GM20431 (cell line): ENCODE results near the gene SEC24C.
"Not testable (repeated sequence)": the region's sequence is repeated elsewhere in the genome, so short reads cannot be mapped to it uniquely, and the experiment has no call there.

Experiments used
- in situ Hi-C: fragments of 300-500 bp; cut with MseI, MboI; formaldehyde crosslinking; loops from one replicate; pipeline ENCODE4 v1.15.0; 2020; ENCODE audit warnings: low sequenced_read_pairs; ENCODE audit not compliant: unreplicated experiment

Gene SEC24C

DNA sequence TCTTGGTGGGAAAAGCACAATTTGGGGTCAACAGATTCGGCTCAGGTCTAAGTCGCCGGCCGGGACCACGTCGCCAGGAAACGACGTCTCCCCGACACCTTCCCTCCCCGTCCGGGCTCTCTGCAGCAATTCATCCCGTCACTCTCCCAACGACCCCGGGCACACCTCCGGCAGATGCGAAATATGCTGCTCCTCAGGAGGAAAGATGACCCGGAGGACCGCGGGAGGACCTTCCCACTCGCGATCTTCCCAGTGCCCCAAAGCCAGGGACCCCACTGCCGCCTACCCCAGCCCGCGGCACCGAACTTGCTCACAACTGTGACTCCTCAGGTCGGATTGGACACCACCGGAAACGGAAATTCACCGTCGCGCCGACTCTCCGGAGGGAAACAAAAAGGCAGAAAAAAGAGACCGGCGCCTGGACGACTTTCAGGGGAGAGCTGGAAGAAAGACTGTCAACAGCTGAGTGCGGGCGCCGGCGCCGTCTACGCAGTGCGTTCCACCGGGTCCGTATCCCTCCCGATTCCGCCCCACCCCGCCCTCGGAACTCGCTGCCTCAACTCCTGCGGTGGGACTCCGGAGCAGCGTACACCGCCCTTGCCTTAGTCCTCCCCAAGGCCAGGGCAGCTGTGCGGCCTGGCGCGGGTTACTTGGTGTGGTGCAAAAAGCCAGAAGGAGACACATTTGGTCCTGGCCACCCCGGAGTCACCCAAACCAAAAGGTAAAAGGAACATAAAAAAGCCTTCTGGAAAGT is 13.8 kb upstream of the SEC24C start:
- in situ Hi-C loops = no loop called here

DNA sequence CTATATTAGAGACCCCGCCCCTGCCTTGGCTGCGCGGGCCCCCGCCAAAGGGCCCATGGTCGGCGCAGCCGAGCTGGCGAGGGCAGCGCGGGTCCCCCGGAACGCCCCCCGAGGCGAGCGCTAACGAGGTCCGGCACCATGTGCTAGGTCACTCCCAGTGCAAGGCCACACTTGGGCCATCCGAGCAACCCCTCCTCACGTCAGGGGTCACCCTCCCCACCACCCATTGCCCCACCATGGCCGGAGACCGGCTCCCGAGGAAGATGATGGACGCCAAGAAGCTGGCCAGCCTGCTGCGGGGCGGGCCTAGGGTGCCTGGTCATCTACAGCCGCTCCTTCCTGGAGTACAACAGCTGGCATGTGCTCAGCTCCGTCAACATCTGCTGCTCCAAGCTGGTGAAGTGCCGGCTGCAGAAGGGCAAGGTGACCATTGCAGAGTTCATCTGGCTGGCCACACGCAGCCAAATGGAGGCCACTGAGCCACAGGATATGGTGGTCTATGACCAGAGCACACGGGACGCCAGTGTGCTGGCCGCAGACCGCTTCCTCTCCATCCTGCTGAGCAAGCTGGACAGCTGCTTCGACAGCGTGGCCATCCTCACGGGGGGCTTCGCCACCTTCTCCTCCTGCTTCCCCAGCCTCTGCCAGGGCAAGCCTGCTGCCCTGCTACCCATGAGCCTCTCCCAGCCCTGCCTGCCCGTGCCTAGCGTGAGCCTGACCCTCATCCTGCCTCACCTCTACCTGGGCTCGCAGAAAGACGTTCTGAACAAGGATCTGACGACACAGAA is 12.4 kb upstream of the SEC24C start:
- in situ Hi-C loops = no loop called here

DNA sequence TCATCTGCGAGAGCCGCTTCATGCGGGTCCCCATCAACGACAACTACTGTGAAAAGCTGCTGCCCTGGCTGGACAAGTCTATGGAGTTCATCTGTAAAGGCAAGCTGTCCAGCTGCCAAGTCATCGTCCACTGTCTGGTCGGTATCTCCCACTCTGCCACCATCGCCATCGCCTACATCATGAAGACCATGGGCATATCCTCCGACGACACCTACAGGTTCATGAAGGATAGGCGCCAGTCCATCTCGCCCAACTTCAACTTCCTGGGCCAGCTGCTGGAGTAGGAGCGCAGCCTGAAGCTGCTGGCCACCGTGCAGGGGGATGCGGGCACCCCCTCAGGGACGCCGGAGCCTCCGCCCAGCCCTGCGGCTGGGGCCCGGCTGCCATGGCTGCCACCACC is 11.7 kb upstream of the SEC24C start:
- in situ Hi-C loops = no loop called here

DNA sequence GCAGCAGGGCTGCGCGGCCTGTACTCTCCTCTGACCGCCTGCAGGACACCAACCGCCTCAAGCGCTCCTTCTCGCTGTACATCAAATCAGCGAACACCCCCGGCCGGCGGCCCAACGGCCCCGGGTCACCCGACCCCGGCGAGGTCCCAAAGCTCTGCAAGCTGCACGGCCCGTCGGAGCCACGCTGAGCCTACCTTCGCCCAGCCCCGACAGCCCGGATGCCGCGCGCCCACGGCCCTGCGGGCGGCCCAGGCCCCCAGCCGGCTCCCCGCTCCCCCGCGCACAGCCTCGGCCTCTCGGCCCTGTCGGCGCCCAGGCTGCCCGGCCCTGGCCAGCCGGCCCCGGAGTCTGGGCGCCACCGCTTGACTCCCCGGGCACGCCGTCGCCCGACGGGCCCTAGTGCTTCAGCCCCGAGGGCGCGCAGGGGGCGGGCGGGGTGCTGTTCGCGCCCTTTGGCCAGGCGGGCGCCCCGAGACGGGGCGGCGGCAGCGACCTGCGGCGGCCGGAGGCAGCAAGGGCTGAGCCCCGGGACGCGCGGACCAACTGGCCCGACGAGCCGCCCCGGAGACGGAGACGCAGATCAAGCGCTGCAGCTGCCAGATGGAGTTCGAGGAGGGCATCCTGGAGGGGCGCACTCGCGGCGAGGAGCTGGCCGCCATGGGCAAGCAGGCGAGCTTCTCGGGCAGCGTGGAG is 11.1 kb upstream of the SEC24C start:
- in situ Hi-C loops = no loop called here

DNA sequence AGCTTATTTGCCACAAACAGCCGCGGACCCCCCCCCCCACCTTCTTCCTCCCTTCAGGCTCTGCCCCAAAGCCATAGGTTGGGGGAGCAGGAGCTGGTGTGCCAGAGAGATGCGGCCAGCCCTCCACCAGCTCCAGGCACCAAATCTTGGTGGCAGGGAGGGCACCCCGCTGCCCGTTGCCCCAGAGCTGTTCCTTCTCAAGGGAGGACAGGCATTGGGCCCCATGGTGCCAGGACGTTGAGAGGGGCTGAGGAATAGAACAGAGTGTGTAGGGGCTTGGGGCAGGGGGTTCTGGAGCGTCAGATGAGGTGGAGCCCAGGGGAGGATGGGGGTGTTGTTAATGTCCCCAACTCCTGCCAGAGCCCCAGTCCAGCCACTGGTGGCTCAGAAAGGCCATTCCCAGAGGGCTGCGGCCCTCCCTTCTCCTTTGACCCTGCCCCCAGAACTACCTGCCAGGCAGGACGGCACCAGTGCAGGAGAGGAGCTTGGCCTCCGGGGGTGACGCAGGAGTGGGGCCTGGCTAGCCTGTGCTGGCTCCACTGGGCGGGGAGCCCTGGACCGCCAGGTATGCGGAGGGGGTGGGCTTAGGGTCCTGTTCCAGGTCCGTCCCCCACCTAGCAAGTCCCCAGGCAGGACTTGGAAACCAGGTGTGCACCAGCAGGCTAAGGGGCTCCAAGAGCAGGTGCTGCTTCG is 10.0 kb upstream of the SEC24C start:
- in situ Hi-C loops = no loop called here

DNA sequence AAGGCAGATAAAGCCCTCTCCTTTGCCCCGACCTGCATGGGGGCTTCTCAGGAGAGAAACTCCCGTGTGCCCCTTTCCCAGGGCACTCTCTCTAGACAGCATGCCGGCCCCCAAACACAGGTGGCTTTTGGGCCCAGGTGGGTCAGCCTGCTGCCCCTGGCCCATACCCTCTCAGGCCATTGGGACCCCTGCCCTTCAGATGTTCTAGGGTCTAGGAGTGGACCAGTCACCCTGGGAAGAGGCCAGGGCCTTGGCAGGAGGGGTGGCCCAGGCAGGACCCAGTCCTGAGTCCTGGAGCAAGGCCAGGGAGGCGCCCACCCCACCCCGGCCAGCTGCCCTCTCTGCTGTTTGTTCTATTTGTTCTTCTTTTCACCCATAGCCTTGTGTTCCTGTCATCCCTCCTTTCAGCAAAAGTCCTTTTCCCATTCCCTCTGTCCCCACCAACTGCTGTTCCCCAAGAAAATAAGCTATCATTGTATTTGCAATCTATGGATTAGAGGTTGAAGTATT is 9.3 kb upstream of the SEC24C start:
- in situ Hi-C loops = no loop called here

DNA sequence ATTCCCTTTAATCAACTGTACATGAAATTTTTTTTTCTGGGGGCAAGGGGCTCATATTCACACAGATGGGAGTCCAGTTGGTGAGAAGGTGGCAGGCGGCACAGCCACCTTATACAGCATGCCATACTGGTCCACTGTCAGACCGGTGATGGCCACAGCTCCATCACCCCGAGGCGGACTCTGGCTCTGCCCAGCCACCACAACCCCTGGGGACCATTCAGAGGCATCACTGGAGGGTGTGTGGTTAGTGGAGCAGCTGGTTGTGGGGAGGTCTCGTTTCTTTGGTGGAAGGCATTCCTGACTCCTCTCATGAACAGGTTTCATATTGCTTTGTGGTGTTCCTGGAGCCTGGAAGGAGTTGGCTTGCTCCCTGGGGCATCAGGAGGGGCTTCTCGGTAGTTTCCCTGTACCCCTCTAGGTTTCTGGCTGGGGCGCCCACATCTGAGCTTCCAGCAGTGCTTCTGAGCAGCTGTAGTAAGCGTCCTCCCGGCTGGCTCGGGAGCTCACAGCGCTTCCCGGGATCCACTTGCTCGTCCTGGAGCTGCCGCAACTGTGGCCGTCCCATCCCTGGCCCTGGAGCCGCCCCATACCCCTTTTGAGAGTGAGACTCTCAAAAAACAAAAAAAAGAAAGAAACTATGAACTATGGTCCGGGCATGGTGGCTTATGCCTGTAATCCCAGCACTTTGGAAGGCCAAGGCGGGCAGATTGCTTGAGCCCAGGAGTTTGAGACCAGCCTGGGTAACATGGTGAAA is 3.5 kb upstream of the SEC24C start:
- in situ Hi-C loops = not testable (repeated sequence)

DNA sequence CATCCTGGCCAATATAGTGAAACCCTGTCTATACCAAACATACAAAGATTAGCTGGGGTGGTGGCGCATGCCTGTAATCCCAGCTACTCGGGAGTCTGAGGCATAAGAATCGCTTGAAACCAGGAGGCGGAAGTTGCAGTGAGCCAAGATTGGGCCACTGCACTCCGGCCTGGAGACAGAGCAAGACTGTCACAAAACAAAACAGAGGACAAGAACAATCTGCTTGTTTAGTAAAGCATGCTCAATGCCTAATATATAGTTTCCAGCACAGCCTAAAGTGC is 1.8 kb upstream of the SEC24C start:
- in situ Hi-C loops = no loop called here

DNA sequence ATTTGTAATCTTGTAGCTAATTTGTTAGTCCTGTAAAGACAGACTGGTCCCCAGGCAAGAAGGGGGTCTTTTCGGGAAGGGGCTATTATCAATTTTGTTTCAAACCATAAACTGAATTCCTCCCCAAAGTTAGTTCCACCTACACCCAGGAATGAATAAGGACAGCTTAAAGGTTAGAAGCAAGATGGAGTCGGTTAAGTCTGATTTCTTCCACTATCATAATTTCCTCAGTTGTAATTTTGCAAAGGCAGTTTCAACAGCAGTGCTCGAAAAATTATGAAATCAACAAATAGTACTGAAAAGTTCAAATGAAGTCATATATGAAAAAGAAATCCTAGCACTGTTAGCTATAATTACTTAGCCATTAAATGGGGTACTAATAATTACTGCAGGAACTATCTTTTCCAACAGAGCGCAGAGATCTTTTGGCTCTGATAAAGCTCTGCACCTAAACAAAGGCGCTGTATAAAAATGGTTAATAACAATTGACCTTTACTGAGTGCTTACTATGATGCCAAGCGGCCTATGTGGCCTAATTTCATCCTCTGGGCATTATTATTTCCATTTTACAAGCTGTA is 756 bp upstream of the SEC24C start:
- in situ Hi-C loops = no loop called here

DNA sequence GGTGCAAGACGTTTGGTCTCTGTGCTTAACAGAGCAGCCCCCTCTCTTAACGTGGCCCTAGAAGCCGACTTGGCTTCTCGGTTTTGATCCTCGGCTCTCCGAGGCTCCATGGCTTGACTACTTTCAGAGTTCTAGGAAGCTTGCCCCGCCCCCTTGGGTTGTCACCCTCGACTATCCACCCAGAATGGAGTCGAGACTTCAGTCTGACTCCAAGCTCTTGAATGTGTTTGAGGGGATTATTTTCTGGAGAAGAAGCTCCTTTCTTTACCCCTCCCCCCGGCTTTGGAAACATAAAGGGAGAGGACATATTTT is 448 bp downstream of the SEC24C start:
- in situ Hi-C loops = no loop called here

DNA sequence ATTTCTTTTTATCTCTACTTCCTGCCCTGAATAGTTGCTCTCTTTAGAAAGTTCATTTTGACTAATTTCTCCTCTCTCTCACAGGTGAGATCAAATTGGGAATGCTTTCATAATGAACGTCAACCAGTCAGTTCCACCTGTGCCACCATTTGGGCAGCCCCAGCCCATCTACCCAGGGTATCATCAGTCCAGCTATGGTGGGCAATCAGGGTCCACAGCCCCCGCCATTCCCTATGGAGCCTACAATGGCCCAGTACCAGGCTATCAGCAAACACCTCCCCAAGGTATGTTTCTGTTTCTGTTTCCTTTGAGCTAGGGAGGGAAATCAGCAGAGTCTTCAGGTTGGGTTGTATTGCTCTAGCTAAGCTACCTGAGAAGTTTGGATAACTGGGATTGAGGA is 2.5 kb downstream of the SEC24C start:
- in situ Hi-C loops = no loop called here

DNA sequence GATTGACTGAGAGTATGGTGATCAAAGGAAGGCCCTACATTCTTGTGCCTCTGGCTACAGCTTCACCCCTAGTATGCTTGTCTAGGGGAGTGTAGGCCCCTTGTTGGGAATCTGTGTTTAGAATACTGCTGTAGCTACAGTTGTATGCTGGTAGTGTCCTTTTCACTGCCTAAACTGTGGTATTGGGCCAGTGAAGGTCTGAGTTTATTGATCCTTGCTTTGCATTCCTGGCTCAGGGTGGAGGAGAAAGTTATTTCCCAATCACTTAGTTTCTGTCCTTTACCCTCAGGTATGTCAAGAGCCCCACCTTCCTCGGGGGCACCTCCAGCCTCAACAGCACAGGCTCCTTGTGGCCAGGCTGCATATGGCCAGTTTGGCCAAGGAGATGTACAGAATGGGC is 6.6 kb downstream of the SEC24C start:
- in situ Hi-C loops = no loop called here

DNA sequence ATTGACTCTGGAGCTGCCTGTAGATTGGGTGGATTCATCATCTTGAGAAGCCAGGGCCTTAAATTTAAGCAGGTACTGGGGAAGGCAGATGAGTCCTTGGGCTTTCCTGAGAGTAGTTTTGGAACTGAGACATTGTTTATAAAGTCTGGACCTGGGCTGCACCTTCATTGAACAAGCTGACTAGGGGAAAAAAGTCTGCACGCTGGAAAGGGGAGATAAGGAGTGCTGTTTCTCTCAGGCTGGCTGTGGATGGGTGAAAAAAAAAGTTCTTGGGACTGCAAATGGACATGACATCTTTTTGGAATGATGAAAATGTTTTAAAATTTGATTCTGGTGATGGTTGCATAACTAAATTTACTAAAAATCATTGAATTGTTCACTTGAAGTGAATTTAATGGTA is 12.0 kb downstream of the SEC24C start:
- in situ Hi-C loops = no loop called here

DNA sequence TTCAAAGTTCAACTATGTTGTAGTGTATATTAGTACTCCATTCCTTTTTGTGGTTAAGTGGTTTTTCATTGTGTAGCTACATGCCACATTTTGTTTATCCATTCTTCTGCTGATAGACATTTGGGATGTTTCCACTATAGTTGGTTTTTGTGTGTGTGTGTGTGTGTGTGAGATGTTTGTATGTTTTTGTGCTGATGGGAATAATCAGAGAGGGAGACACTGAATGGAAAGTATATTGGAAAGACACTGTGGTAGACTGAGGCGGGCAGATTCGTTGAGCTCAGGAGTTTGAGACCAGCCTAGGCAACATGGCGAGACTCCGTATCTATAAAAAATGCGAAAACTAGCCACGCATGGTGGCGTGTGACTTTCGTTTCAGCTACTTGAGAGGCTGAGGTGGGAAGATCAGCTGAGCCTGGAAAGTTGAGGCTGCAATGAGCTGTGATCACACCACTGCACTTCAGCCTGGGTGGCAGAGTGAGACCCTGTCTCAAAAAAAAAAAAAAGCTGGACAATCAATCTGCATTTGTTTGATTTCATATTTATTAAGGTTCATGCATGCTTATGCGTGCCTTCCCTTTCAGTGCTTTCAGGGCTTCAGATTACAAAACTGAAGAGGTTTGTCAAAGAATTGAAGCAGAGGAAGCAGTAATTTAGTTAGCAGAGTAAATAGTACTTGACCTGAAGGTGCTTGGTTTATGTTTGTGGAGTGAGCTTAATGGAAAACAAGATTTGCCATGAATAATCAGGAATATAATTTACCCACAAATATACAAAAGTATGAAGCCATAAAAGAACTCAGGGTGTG is 14.7 kb downstream of the SEC24C start:
- in situ Hi-C loops = no loop called here

DNA sequence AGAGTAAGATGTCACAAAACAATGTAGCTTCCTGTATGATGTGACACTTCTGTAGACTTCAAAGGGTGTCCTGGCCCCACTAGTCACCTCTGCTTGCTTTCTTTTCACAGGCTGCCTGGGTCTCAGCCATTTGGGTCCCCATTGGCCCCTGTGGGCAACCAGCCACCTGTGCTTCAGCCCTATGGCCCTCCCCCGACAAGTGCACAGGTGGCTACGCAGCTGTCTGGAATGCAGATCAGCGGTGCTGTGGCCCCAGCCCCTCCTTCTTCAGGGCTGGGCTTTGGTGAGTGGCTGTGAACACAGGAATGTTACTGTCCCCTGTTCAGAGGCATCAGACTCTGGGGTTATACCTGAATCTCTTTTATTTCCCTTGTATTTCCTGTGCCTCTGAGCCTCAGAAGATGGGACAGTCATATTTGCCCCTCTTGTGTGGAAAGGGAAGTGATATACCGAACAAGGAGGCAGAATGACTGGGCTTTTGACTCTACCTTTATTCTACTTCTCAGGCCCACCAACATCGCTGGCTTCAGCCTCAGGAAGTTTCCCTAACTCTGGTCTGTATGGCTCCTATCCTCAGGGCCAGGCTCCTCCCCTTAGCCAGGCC is 15.4 kb downstream of the SEC24C start:
- in situ Hi-C loops = no loop called here

DNA sequence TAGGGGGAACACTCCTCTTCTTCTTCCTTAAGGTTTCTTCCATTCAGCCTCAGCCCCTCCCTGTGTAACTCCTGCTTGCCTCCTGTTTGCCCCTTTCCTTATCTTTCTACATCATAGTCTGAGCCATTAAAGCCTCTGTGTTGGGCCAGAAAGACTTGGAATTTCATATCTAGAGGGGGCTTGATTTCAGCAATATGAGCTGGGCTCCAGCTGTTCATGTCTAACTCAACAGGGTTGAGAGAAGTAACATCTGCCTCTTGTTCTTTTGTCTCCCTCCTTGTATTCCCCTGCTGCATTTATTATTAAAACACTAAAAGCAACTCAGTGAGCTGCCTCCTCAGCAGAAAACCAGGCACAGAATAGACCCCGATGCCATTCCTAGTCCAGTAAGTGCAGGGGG is 17.6 kb downstream of the SEC24C start:
- in situ Hi-C loops = no loop called here

DNA sequence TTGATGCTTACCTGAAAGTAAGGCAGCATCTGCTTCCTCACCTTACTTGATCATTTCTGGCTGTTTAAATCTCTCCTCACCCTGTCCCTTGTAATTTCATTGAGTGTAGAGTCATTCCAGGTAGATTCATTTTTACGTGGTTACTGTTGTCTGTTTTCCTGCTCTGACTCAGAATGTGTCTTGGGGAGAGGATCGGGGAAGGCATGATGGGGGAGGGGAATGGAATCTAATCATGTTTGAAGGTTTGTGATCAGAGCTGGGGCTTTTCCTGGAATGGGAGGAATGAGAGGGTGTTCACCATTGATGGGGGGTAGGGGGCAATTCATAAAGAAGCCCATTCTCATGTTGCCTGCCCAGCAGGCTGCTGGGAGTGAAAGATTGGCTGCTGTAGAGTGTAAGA is 18.7 kb downstream of the SEC24C start:
- in situ Hi-C loops = no loop called here

DNA sequence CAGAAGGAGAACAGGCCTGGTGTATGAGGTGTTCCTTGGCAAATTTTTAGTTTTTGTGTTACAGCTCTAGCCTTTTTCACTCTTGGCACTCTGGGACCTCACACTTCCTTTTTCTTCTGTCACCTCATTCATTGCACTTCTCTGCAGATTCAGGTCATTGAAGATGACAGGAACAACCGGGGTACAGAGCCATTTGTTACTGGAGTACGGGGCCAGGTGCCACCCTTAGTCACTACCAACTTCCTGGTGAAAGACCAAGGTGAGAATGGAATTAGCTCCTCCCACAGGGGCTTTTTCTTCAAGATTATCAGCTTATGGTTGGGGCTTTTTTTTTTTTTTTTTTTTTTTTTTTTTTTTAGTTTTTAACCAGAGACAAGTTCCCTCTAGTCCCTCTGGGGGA is 19.2 kb downstream of the SEC24C start:
- in situ Hi-C loops = no loop called here

DNA sequence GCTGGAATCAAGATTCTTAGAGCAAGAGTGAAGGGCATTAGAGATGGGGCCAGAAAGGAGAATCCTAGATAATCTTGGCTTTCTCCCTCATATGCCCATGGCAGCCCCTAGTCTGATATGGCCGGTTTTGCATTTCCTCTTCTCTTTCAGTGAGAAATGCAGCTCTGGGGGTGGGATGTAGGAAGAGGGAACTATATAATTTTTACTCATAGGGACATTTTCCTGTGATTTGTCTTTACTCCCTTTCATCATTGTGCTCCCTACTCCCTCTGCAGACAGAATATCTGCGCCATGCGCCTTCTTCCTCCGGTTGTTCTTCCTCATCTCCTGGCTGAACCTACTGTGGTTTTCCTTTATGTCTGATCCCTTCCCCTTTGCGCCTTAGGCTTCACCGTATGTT is 20.9 kb downstream of the SEC24C start:
- in situ Hi-C loops = no loop called here
